SK-N-SH (cell line): ENCODE results near the gene CETN2. TPM values are rescaled to one million over a fixed set of nuclear protein-coding genes. Genes with fewer than 3 reads are reported as not detected.
A peak's percentile ranks its signal among the peaks of the same experiment; 100 is the strongest.

ENCODE experiments used
- CTCF ChIA-PET: fragments of 300-600, 350-600 bp; formaldehyde crosslinking; extraction: SDS; loops from one replicate; lab custom pipeline; 2021; lab: Yijun Ruan, JAX
- POLR2A ChIA-PET: fragments of 350-600 bp; sonication (Branson Sonifier 250); formaldehyde crosslinking; extraction: SDS; loops from one replicate; lab custom pipeline; 2020; ENCODE audit warnings: antibody characterized with exemption, inconsistent platforms; lab: Yijun Ruan, JAX
- DNase-seq: peaks from one replicate; pipeline ENCODE4 v3.0.0; 2012
- H2AFZ ChIP-seq: fragments of 200-600 bp; sonication (generic); 2 replicates; pipeline ENCODE4 v1.8.1; 2016; ENCODE audit warnings: antibody characterized with exemption, mild to moderate bottlenecking, low read depth
- H3F3A ChIP-seq: fragments of 200-600 bp; sonication (generic); replicated peaks from 2 replicates; pipeline ENCODE3; 2016; ENCODE audit warnings: antibody characterized with exemption, mild to moderate bottlenecking; ENCODE audit not compliant: insufficient read depth
- H3K27ac ChIP-seq, 2 experiments: fragments of 200-500 bp in 1 of 2; fragments of 200-600 bp in 1 of 2; sonication (Bioruptor generic) in 1 of 2; sonication (generic), shearing (Covaris generic) in 1 of 2; 2 replicates each; pipeline versions ENCODE4 v1.5.1 to v1.6.1; 2014 to 2016; ENCODE audit warnings: low read depth in 2 of 2, inconsistent platforms in 1 of 2, low read length in 1 of 2, mild to moderate bottlenecking in 1 of 2, mixed read lengths in 1 of 2
- H3K27me3 ChIP-seq: fragments of 200-600 bp; sonication (generic), shearing (Covaris generic); 2 replicates; pipeline ENCODE4 v1.6.1; 2016; ENCODE audit warnings: mixed run types; ENCODE audit not compliant: insufficient read depth
- H3K36me3 ChIP-seq, 2 experiments: fragments of 200-500 bp in 1 of 2; fragments of 200-600 bp in 1 of 2; sonication (Bioruptor generic) in 1 of 2; sonication (generic) in 1 of 2; replicated peaks in 1 of 2; 2 replicates each; pipeline versions ENCODE3 to v1.5.1; 2014 to 2016; ENCODE audit warnings: low read length in 1 of 2, mild to moderate bottlenecking in 1 of 2; ENCODE audit not compliant: insufficient read depth in 2 of 2, control insufficient read depth in 1 of 2
- H3K4me1 ChIP-seq, 2 experiments: fragments of 200-500 bp in 1 of 2; fragments of 200-600 bp in 1 of 2; sonication (Bioruptor generic) in 1 of 2; sonication (generic), shearing (Covaris generic) in 1 of 2; 2 replicates each; pipeline versions ENCODE4 v1.5.1 to v1.6.1; 2014 to 2016; ENCODE audit warnings: low read depth in 1 of 2, low read length in 1 of 2, mixed run types in 1 of 2; ENCODE audit not compliant: insufficient read depth in 2 of 2, control insufficient read depth in 1 of 2
- H3K4me2 ChIP-seq: fragments of 200-600 bp; sonication (generic), shearing (Covaris generic); 2 replicates; pipeline ENCODE4 v1.6.1; 2017; ENCODE audit warnings: mixed run types
- H3K4me3 ChIP-seq, 2 experiments: fragments of 200-500 bp in 1 of 2; fragments of 200-600 bp in 1 of 2; sonication (Bioruptor generic) in 1 of 2; sonication (generic), shearing (Covaris generic) in 1 of 2; 2 replicates each; pipeline versions ENCODE4 v1.5.1 to v1.8.1; 2014 to 2016; ENCODE audit warnings: low read depth in 2 of 2, inconsistent platforms in 1 of 2, low read length in 1 of 2, mild to moderate bottlenecking in 1 of 2, mixed read lengths in 1 of 2, moderate library complexity in 1 of 2
- H3K79me2 ChIP-seq: fragments of 200-600 bp; sonication (generic); 2 replicates; pipeline ENCODE4 v1.8.1; 2017; ENCODE audit warnings: mild to moderate bottlenecking; ENCODE audit not compliant: insufficient read depth
- H3K9ac ChIP-seq: fragments of 200-600 bp; sonication (generic); 2 replicates; pipeline ENCODE4 v1.6.1; 2017; ENCODE audit warnings: mixed run types
- H3K9me2 ChIP-seq: fragments of 200-600 bp; sonication (generic); 2 replicates; pipeline ENCODE4 v1.6.1; 2017; ENCODE audit warnings: mixed run types
- H3K9me3 ChIP-seq: fragments of 200-600 bp; sonication (generic); 2 replicates; pipeline ENCODE4 v1.6.1; 2017; ENCODE audit warnings: mixed run types, mild to moderate bottlenecking, moderate library complexity
- H4K20me1 ChIP-seq: fragments of 200-600 bp; sonication (generic); 2 replicates; pipeline ENCODE4 v1.6.1; 2017; ENCODE audit warnings: mild to moderate bottlenecking, mixed run types; ENCODE audit not compliant: insufficient read depth
- CTCF ChIP-seq: fragments of 200-600 bp; sonication (generic); IDR thresholded peaks from 2 replicates; pipeline ENCODE4 v1.6.1; 2017; ENCODE audit warnings: antibody characterized with exemption, mild to moderate bottlenecking, moderate library complexity
- GATA2 ChIP-seq: sonication (generic); formaldehyde crosslinking; IDR thresholded peaks from 2 replicates; pipeline ENCODE4 v1.5.0; 2020; ENCODE audit warnings: mild to moderate bottlenecking, missing genetic modification reagents
- USF1 ChIP-seq: IDR thresholded peaks from 2 replicates; pipeline ENCODE4 v1.4.0; 2012; ENCODE audit warnings: low read depth, borderline replicate concordance
- USF2 ChIP-seq: fragments of 150-350 bp; IDR thresholded peaks from 2 replicates; pipeline ENCODE4 v1.6.1; 2017; ENCODE audit warnings: antibody characterized with exemption, low read length, low read depth, borderline replicate concordance
- YY1 ChIP-seq: IDR thresholded peaks from 2 replicates; pipeline ENCODE4 v1.4.0; 2012; ENCODE audit warnings: low read depth, mild to moderate bottlenecking
- WGBS: methylation state at CpG from one replicate; pipeline ENCODE4 v1.1.6; 2017; ENCODE audit warnings: low lambda C conversion rate; 5-methylcytosine and 5-hydroxymethylcytosine counted together
- polyA plus RNA-seq, 3 experiments: library from polyadenylated mRNA; depleted of rRNA; stranded (reverse); fragments of >200 nt; gene quantifications; 2 replicates each; pipeline ENCODE4 v1.2.3, GENCODE V29; 2012
- TF ChIP-seq, protein P1 (sequence below): IDR thresholded peaks from 2 replicates; pipeline ENCODE4 v1.4.0; 2012; ENCODE audit warnings: low read depth, borderline replicate concordance

The CETN2 gene
- polyA plus RNA-seq, 1 of the 3 experiments (the other 2 are of a cell fraction): 41.1 TPM

DNA sequence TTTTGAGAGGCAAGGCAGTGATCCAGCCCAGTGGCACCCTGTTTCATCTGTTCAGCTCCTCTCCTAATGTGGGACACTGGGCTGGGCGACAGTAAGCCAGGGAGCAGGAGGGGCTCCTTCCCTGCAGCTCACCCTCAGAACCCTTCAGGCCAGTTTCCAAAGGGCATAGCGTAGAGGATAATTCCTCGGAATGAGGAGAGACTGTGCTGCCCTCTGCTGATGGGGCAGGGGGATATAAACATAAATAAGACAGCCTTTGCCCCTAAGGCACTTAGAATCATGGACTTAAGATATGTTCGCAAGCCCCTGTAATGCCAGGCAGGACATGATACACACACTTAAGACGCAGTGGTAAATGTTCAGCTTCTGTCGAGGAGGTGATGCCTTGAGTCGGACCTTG, 39.4 kb upstream of the CETN2 start:
- no peaks in the 10 kb centered on the region for H3F3A ChIP-seq
- H2AFZ ChIP-seq: no peak overlapping the region
- DNase-seq: no peak
- H3K27ac ChIP-seq: no peak overlapping the region
- no peak overlapping the region for H3K4me3 ChIP-seq
- ChIA-PET CTCF (interaction anchor here (1.1 to 1.4 kb wide), 2 partner anchors 10 to 46 kb away, joined by 3 read pairs; no protein-coding TSS in a partner anchor), POLR2A (no interaction called here)
- no peaks in the 10 kb centered on the region for H3K79me2 ChIP-seq
- H3K4me1 ChIP-seq: no peaks in the 10 kb centered on the region
- H3K36me3 ChIP-seq: peaks cover 6 to 47% of the 10 kb centered on the region in 2 experiments
- no peak overlapping the region for H3K9ac ChIP-seq
- H3K4me2 ChIP-seq: no peak overlapping the region
- no peak for TF ChIP-seq USF1
- 0 out of 2 replicates have a peak, but pooled peaks have one; percentile 11 for TF ChIP-seq CTCF
- TF ChIP-seq GATA2 (CRISPR knock-in tag): no peak
- no peaks in the 10 kb centered on the region for H3K9me2 ChIP-seq
- no peaks in the 10 kb centered on the region for H4K20me1 ChIP-seq
- whole genome bisulfite sequencing: 91% methylated on average over 7 of the region's 7 CpGs
- peaks cover 5% of the 10 kb centered on the region; the same call in 1 of the 2 replicates for H3K27me3 ChIP-seq
- H3K9me3 ChIP-seq: no peaks in the 10 kb centered on the region

DNA sequence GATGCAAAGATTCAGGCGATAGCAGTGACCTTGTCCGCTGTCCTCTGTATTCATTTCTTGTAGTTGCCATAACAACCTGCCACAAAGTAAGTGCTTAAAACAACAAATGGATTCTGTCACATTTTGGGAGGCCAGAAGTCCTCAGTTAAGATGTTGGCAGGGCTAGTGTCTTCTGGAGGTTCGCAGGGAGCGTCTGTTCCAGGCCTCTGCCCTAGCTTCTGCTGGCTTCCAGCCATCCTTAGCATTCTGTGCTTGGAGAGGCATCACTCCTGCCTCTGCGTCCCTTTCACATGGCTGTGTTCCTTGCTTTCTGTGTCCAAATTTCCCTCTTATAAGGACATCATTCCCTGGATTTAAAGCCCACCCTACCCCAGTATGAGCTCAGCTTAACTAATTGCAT, 35.8 kb upstream of the CETN2 start:
- H3K27ac ChIP-seq: no peak overlapping the region
- H3K4me2 ChIP-seq: no peak overlapping the region
- WGBS: 93% methylated on average over 5 of the region's 5 CpGs
- DNase-seq: no peak
- CTCF ChIA-PET: no interaction called here
- no peak overlapping the region for H3K9ac ChIP-seq
- no peaks in the 10 kb centered on the region for H3K4me1 ChIP-seq
- H3K27me3 ChIP-seq: no peaks in the 10 kb centered on the region
- POLR2A ChIA-PET: no interaction called here
- H3F3A ChIP-seq: no peaks in the 10 kb centered on the region
- TF ChIP-seq, protein P1, sequence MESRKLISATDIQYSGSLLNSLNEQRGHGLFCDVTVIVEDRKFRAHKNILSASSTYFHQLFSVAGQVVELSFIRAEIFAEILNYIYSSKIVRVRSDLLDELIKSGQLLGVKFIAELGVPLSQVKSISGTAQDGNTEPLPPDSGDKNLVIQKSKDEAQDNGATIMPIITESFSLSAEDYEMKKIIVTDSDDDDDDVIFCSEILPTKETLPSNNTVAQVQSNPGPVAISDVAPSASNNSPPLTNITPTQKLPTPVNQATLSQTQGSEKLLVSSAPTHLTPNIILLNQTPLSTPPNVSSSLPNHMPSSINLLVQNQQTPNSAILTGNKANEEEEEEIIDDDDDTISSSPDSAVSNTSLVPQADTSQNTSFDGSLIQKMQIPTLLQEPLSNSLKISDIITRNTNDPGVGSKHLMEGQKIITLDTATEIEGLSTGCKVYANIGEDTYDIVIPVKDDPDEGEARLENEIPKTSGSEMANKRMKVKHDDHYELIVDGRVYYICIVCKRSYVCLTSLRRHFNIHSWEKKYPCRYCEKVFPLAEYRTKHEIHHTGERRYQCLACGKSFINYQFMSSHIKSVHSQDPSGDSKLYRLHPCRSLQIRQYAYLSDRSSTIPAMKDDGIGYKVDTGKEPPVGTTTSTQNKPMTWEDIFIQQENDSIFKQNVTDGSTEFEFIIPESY: no peak
- TF ChIP-seq USF2: no peak
- no peak for TF ChIP-seq YY1
- no peaks in the 10 kb centered on the region for H3K9me2 ChIP-seq
- no peaks in the 10 kb centered on the region for H4K20me1 ChIP-seq
- H3K79me2 ChIP-seq: no peaks in the 10 kb centered on the region
- H2AFZ ChIP-seq: no peak overlapping the region
- H3K9me3 ChIP-seq: no peaks in the 10 kb centered on the region
- H3K4me3 ChIP-seq: no peak overlapping the region
- peaks cover 6 to 68% of the 10 kb centered on the region in 2 experiments for H3K36me3 ChIP-seq
